Nephron progenitor cell (in vitro differentiated cells): ENCODE measurements around the gene PITPNC1.
A peak's percentile ranks its signal among the peaks of the same experiment; 100 is the strongest.

Experiments
- DNase-seq: peaks from one replicate; pipeline ENCODE4 v3.0.0; 2021
- H3K27ac Mint-ChIP-seq: 2 replicates; pipeline ENCODE4 v1.8.0; 2021; ENCODE audit warnings: mild to moderate bottlenecking, moderate library complexity, mixed read lengths
- H3K27me3 Mint-ChIP-seq: 2 replicates; pipeline ENCODE4 v1.8.0; 2021; ENCODE audit warnings: mild to moderate bottlenecking, low read depth, mixed read lengths; ENCODE audit not compliant: poor library complexity
- H3K36me3 Mint-ChIP-seq: 2 replicates; pipeline ENCODE4 v1.8.0; 2021; ENCODE audit warnings: low read depth, mixed read lengths
- H3K4me1 Mint-ChIP-seq: 2 replicates; pipeline ENCODE4 v1.8.0; 2021; ENCODE audit warnings: mixed read lengths
- H3K4me3 Mint-ChIP-seq: 2 replicates; pipeline ENCODE4 v1.8.0; 2021; ENCODE audit warnings: mild to moderate bottlenecking, moderate library complexity, mixed read lengths
- H3K9me3 Mint-ChIP-seq: 2 replicates; pipeline ENCODE4 v1.8.0; 2021; ENCODE audit warnings: mild to moderate bottlenecking, moderate library complexity, mixed read lengths
- CTCF ChIP-seq: fragments of 200-600 bp; sonication (generic); IDR thresholded peaks from 2 replicates; pipeline ENCODE4 v1.5.0; 2021; ENCODE audit warnings: antibody characterized with exemption

The PITPNC1 gene

GRCh38 chr17:67461228-67461780 lies 84.2 kb downstream of the PITPNC1 start:
- no peak for DNase-seq
- H3K4me3 Mint-ChIP-seq = no peak overlapping the region
- peaks cover 29% of the 10 kb centered on the region for H3K9me3 Mint-ChIP-seq
- no peak for TF ChIP-seq CTCF
- peak overlapping the region; percentile 87 for H3K27ac Mint-ChIP-seq
- peaks cover 23% of the 10 kb centered on the region for H3K36me3 Mint-ChIP-seq
- peaks cover 27% of the 10 kb centered on the region for H3K4me1 Mint-ChIP-seq
- peaks cover 13% of the 10 kb centered on the region for H3K27me3 Mint-ChIP-seq

GRCh38 chr17:67461876-67462275 lies 84.8 kb downstream of the PITPNC1 start:
- H3K9me3 Mint-ChIP-seq = peaks cover 26% of the 10 kb centered on the region
- H3K36me3 Mint-ChIP-seq = peaks cover 23% of the 10 kb centered on the region
- H3K27me3 Mint-ChIP-seq = peaks cover 12% of the 10 kb centered on the region
- H3K4me3 Mint-ChIP-seq = no peak overlapping the region
- H3K27ac Mint-ChIP-seq = no peak overlapping the region
- no peak for DNase-seq
- TF ChIP-seq CTCF = no peak
- H3K4me1 Mint-ChIP-seq = peaks cover 32% of the 10 kb centered on the region

DNA sequence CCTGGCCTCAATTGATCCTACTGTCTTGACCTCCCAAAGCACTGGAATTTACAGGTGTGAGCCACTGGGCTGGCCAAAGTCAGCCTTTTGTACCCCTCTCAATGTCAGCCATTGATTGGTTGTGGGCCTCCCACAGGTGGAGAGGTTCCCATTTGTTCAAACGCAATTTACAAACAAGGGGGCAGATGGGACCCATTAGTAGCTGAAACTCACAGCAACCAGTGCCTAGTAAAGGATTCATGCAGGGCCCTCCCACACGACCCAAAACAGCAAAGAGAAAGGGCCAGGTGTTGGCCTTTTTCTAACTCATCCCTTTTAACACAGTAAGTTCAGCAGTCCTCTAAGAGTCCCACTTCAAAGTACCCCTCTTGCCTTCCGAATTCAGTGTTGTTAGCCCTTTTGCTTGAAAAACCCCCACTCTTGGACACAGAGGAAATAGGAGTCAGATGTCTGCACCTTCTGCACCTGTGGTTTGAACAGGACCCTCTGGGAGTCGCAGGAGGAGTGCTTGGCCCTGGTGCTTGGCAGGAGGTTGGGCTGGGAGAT lies 89.2 kb downstream of the PITPNC1 start:
- Mint-ChIP-seq H3K4me1 (peaks cover 34% of the 10 kb centered on the region), H3K36me3 (no peaks in the 10 kb centered on the region), H3K27me3 (peaks cover 10% of the 10 kb centered on the region), H3K9me3 (peaks cover 7% of the 10 kb centered on the region), H3K4me3 (no peak overlapping the region), H3K27ac (no peak overlapping the region)
- no peak for TF ChIP-seq CTCF
- no peak for DNase-seq

- H3K4me3 Mint-ChIP-seq = peak overlapping the region; percentile 8
- DNase-seq = no peak
- TF ChIP-seq CTCF = no peak
- H3K36me3 Mint-ChIP-seq = peaks cover 7% of the 10 kb centered on the region
- H3K27me3 Mint-ChIP-seq = peaks cover 10% of the 10 kb centered on the region
- peaks cover 16% of the 10 kb centered on the region for H3K9me3 Mint-ChIP-seq
- peak overlapping the region; percentile 41 for H3K27ac Mint-ChIP-seq
- peaks cover 34% of the 10 kb centered on the region for H3K4me1 Mint-ChIP-seq
Measured at GRCh38 chr17:67467500-67468455, 90.7 kb downstream of the PITPNC1 start.

DNA sequence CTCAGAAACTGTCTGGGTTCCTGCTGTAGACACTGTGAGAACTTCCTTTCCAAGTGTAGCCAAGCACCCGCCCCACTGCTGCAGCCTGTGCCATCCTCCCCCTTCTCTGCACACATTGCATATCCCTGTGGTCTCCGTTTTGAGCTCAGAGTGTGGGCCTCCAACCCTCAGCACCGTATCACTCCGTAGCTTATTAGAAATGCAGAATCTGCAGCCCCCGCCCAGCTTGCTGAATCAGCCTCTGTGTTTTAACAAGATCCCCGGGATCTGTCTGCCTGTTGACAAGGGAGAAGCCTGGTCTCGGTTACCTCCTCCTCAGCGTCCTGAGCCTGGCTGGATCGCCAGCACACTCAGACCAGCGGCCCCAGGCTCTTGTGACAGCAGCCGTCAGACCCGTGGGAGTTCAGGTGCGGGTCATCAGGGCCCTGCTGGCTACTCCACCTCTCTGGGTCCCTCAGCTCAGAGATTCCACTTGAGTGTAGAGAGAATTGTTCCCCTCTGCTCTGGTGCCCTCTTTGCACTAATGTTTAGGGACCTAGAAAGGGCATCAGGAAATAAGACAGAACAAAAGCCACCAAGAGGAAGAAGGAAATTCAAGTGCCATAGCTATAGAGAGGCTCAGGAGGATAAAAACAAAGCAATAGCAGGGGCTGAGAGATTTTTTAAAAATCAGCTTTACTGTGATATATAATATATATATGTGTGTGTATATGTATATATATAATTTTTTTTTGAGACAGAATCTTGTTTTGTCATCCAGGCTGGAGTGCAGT lies 92.3 kb downstream of the PITPNC1 start:
- Mint-ChIP-seq H3K4me3 (peak overlapping the region; percentile 11), H3K9me3 (peaks cover 16% of the 10 kb centered on the region), H3K27me3 (peaks cover 10% of the 10 kb centered on the region), H3K36me3 (peaks cover 7% of the 10 kb centered on the region), H3K4me1 (peaks cover 42% of the 10 kb centered on the region), H3K27ac (peak overlapping the region; percentile 96)
- TF ChIP-seq CTCF = no peak
- DNase-seq = no peak
